ENCODE data around the gene TRHDE.

DNA sequence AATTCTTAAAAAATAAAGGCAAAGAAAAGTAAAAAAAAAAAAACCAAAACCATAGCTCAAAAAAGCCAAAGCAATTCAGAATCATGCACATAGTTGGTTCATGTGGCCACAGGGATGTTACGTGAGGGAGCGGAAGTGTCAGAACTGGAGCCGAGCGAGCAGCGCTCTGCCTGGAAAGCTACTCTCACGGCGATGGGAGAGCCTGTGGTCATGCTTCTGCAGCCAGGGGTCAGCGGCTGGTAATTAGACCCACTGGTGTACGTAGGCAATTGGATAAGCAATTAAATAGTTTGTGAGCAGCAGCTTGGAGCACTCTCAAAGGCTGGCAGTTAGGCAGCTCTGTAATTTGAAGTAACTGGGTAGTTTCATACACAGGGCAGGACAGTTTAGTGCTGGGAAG is 58.1 kb downstream of the TRHDE start:
- TF ChIP-seq CTCF (IDR thresholded peaks at IDR 0.05; ENCODE audit: insufficient read depth, low read length, poor library complexity, severe bottlenecking) (no peak), EZH2phosphoT487 (conservative IDR thresholded peaks at IDR 0.05; ENCODE audit: low read length) (no peak)

All from SU-DHL-6 (cell line).